Natural killer cell (primary cell): ENCODE measurements around the gene SLC7A14. TPM values are rescaled to one million over a fixed set of nuclear protein-coding genes. Genes with fewer than 3 reads are reported as not detected.

Source experiments
- ATAC-seq, 3 donors: fragments of 150-1000 bp in 2 of 3; fragments of 200-7000 bp in 1 of 3; cut with Tn5 transposase; 1 replicate in 1 of 3; 2 replicates in 2 of 3; pipeline ENCODE4 v1.10.0; 2021; ENCODE audit warnings: mild to moderate bottlenecking in 2 of 3, moderate library complexity in 2 of 3
- DNase-seq, 2 donors: peaks; one replicate each; pipeline versions ENCODE4 v3.0.0 to v3.0.0-alpha.2; 2013 to 2021; ENCODE audit warnings: mixed read lengths in 1 of 2
- H3K27ac ChIP-seq: one replicate; pipeline ENCODE4 v1.5.1; 2013; ENCODE audit warnings: mild to moderate bottlenecking, low read length
- H3K27me3 ChIP-seq: one replicate; pipeline ENCODE4 v1.6.1; 2013; ENCODE audit warnings: low read length; ENCODE audit not compliant: control insufficient read depth, insufficient read depth
- H3K36me3 ChIP-seq: one replicate; pipeline ENCODE4 v1.6.1; 2013; ENCODE audit warnings: low read length; ENCODE audit not compliant: control insufficient read depth, insufficient read depth
- H3K4me1 ChIP-seq: one replicate; pipeline ENCODE4 v1.6.1; 2013; ENCODE audit warnings: low read length; ENCODE audit not compliant: control insufficient read depth, insufficient read depth
- H3K4me3 ChIP-seq: one replicate; pipeline ENCODE4 v1.5.1; 2013; ENCODE audit warnings: low read length
- H3K9me3 ChIP-seq: one replicate; pipeline ENCODE4 v1.6.1; 2013; ENCODE audit warnings: low read length; ENCODE audit not compliant: control insufficient read depth, insufficient read depth
- H3K27ac Mint-ChIP-seq, 2 donors: one replicate each; pipeline ENCODE4 v1.8.0; 2022; ENCODE audit warnings: mild to moderate bottlenecking in 2 of 2, mixed read lengths in 2 of 2, moderate library complexity in 1 of 2
- H3K27me3 Mint-ChIP-seq, 2 donors: one replicate each; pipeline ENCODE4 v1.8.0; 2022; ENCODE audit warnings: low read depth in 2 of 2, mixed read lengths in 2 of 2
- H3K36me3 Mint-ChIP-seq: one replicate; pipeline ENCODE4 v1.8.0; 2022; ENCODE audit warnings: mixed read lengths
- H3K4me1 Mint-ChIP-seq, 2 donors: one replicate each; pipeline ENCODE4 v1.8.0; 2022; ENCODE audit warnings: mixed read lengths in 2 of 2
- H3K4me3 Mint-ChIP-seq: one replicate; pipeline ENCODE4 v1.8.0; 2022; ENCODE audit warnings: mild to moderate bottlenecking, moderate library complexity, mixed read lengths
- H3K9me3 Mint-ChIP-seq, 2 donors: one replicate each; pipeline ENCODE4 v1.8.0; 2022; ENCODE audit warnings: mixed read lengths in 2 of 2
- WGBS: methylation state at CpG from one replicate; pipeline ENCODE4 v1.1.7; 2013; ENCODE audit warnings: missing lambda C conversion rate; ENCODE audit not compliant: insufficient coverage; 5-methylcytosine and 5-hydroxymethylcytosine counted together
- intact Hi-C: fragments of 100-400 bp; cut with micrococcal nuclease; formaldehyde crosslinking; loops from one replicate; pipeline ENCODE4 v1.14.2; 2022
- total RNA-seq, 4 donors: library from RNA; stranded (reverse); fragments of 120-200 nt in 1 of 4; gene quantifications; one replicate each; pipeline versions ENCODE4 v1.2.3 to v1.2.4, GENCODE V29; 2013 to 2022
- TF ChIP-seq, protein P1 (sequence below): fragments of 200-600 bp; IDR thresholded peaks from one replicate; pipeline ENCODE4 v1.8.0; 2022; ENCODE audit warnings: antibody characterized with exemption

The SLC7A14 gene
- total RNA-seq, 3 donors from 2014 or later (not counting 1 experiment from before 2014, with no cell fraction given), result not detected

DNA sequence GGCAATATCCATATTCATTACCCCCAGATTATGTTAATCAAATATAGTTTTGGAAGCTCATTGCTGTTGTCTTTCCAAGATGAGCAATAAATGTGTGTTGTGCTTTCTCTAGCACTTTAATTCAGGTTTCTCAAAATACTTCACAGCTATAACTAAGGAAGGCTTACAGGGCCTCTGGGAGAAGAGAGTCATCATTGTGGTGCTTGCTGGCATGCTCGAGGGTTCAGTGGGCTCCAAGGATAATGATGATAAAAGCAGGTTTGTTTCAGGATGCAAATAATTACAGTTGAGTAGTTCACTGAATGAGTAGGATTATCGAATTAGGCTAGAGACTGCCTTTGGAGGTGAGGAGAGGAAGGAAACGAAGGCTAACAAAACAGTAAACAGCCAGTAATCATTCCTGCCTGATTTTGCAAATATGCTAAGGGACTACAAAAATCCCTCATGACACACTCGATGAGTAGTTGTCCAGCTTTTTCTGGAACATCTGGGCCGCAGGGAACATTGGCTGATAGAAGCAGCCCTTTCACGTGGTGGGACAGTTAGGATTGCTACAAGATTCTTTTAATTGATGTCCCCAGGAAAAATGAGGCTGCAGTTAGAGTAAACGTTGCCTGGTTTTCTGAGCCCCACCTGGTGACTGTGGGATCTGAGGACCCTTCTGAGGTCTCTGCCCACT, 54.1 kb downstream of the SLC7A14 start:
- no peak overlapping the region for H3K4me3 ChIP-seq
- H3K9me3 Mint-ChIP-seq, result no peaks in the 10 kb centered on the region
- TF ChIP-seq, protein P1, sequence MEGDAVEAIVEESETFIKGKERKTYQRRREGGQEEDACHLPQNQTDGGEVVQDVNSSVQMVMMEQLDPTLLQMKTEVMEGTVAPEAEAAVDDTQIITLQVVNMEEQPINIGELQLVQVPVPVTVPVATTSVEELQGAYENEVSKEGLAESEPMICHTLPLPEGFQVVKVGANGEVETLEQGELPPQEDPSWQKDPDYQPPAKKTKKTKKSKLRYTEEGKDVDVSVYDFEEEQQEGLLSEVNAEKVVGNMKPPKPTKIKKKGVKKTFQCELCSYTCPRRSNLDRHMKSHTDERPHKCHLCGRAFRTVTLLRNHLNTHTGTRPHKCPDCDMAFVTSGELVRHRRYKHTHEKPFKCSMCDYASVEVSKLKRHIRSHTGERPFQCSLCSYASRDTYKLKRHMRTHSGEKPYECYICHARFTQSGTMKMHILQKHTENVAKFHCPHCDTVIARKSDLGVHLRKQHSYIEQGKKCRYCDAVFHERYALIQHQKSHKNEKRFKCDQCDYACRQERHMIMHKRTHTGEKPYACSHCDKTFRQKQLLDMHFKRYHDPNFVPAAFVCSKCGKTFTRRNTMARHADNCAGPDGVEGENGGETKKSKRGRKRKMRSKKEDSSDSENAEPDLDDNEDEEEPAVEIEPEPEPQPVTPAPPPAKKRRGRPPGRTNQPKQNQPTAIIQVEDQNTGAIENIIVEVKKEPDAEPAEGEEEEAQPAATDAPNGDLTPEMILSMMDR, result no peak
- ATAC-seq, result no peak
- H3K4me3 Mint-ChIP-seq, result no peak overlapping the region
- H3K4me1 ChIP-seq, result no peaks in the 10 kb centered on the region
- no peak overlapping the region for H3K27ac Mint-ChIP-seq
- no peaks in the 10 kb centered on the region for H3K27me3 ChIP-seq
- no peaks in the 10 kb centered on the region for H3K9me3 ChIP-seq
- intact Hi-C loops, result no loop called here
- H3K36me3 ChIP-seq, result no peaks in the 10 kb centered on the region
- no peaks in the 10 kb centered on the region for H3K4me1 Mint-ChIP-seq
- 76% methylated on average over 7 of the region's 7 CpGs for WGBS
- DNase-seq, result no peak
- H3K27ac ChIP-seq, result no peak overlapping the region
- no peaks in the 10 kb centered on the region for H3K36me3 Mint-ChIP-seq
- H3K27me3 Mint-ChIP-seq, result peaks cover 9 to 10% of the 10 kb centered on the region in 2 donors

DNA sequence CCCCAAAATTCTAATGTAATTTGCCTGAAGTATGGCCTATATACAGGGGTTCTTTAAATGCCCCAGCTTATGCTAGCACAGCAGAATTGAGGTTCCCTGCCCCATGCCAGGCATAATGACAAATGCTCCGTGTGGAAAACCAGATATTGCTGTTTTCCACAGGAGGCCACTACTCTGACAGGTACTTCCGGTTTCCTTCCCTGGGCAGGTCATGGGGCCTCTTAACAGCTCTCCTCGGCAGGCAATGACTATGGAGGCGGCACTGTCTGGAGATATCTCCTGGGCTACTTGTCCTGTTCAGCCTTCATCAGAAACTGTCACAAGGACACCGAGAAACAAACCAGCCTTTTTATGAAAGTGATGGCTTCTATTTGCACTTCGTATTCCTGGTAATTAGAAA, 54.8 kb downstream of the SLC7A14 start:
- ATAC-seq (no peak), DNase-seq (no peak)
- no peaks in the 10 kb centered on the region for H3K9me3 ChIP-seq
- TF ChIP-seq, protein P1, result no peak
- Mint-ChIP-seq H3K27me3 (peaks cover 8 to 9% of the 10 kb centered on the region in 2 donors), H3K36me3 (no peaks in the 10 kb centered on the region), H3K27ac (no peak overlapping the region), H3K4me1 (no peaks in the 10 kb centered on the region), H3K9me3 (no peaks in the 10 kb centered on the region), H3K4me3 (no peak overlapping the region)
- no peaks in the 10 kb centered on the region for H3K27me3 ChIP-seq
- H3K36me3 ChIP-seq, result no peaks in the 10 kb centered on the region
- 68% methylated on average over 6 of the region's 6 CpGs for WGBS
- no peak overlapping the region for H3K4me3 ChIP-seq
- intact Hi-C loops, result no loop called here
- no peaks in the 10 kb centered on the region for H3K4me1 ChIP-seq
- no peak overlapping the region for H3K27ac ChIP-seq

DNA sequence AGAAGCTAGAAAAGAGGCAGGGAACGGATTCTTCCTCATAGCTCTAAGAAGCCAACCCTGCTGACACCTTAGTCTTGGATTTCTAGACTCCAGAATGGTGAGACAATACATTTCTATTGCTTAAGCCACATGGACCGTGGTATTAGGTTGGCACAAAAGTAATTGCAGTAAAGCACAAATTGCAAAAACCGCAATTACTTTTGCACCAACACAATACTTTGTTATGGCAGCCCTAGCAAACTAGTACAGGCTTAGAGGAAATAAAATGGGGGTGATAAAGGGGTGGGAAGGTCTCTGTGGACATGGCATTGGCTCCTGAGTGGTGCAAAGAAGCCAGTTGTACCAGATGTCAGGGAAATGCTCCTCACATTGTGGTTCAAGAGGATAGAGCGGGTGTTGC, 56.0 kb downstream of the SLC7A14 start:
- H3K36me3 Mint-ChIP-seq, result no peaks in the 10 kb centered on the region
- H3K4me3 Mint-ChIP-seq, result no peak overlapping the region

More for the DNA sequence above, 56.0 kb downstream of the SLC7A14 start:
- Histone ChIP-seq H3K36me3 (no peaks in the 10 kb centered on the region), H3K9me3 (no peaks in the 10 kb centered on the region), H3K27me3 (no peaks in the 10 kb centered on the region), H3K4me1 (no peaks in the 10 kb centered on the region), H3K4me3 (no peak overlapping the region), H3K27ac (no peak overlapping the region)
- Mint-ChIP-seq H3K27me3 (peaks cover 6 to 8% of the 10 kb centered on the region in 2 donors), H3K4me1 (no peaks in the 10 kb centered on the region), H3K27ac (no peak overlapping the region), H3K9me3 (no peaks in the 10 kb centered on the region)
- ATAC-seq, result no peak
- intact Hi-C loops, result no loop called here
- TF ChIP-seq, protein P1, result no peak
- 73% methylated on average over 3 of the region's 4 CpGs for WGBS
- no peak for DNase-seq
